Endothelial cell of umbilical vein (primary cell): ENCODE measurements around the gene CSNK2B. TPM values are rescaled to one million over a fixed set of nuclear protein-coding genes. Genes with fewer than 3 reads are reported as not detected.

ENCODE experiments used
- BruUV-seq: library from RNA; stranded (reverse); fragments of 400-500 nt; replicated peaks from 2 replicates; lab custom pipeline; 2021; lab: Mats Ljungman, UMichigan
- CTCF ChIA-PET: fragments of 300-600, 350-600 bp; sonication (Branson Sonifier 250); formaldehyde crosslinking; loops from one replicate; lab custom pipeline; 2021; ENCODE audit warnings: antibody characterized with exemption, inconsistent platforms; lab: Charles Lee
- POLR2A ChIA-PET: fragments of 300-600, 350-600 bp; sonication (Branson Sonifier 250); formaldehyde crosslinking; loops from one replicate; lab custom pipeline; 2021; ENCODE audit warnings: antibody characterized with exemption, inconsistent platforms; lab: Charles Lee
- DNase-seq: peaks from one replicate; pipeline ENCODE4 v3.0.0-alpha.2; 2011; ENCODE audit warnings: low read depth, low spot score
- FAIRE-seq: peaks from 2 replicates; lab custom pipeline; 2011; peaks lifted over from hg19 to GRCh38; lab: Jason Lieb, UNC
- H2AFZ ChIP-seq: 2 replicates; pipeline ENCODE4 v1.6.0; 2012; ENCODE audit warnings: low read depth, low read length, control low read depth, inconsistent platforms
- H3K27ac ChIP-seq: 2 replicates; pipeline ENCODE4 v1.5.1; 2011; ENCODE audit warnings: low read depth, mild to moderate bottlenecking, control low read depth, low read length, moderate library complexity; ENCODE audit not compliant: insufficient read depth
- H3K27me3 ChIP-seq, 2 experiments: 2 replicates each; pipeline versions ENCODE4 v1.6.0 to v1.6.1; 2011; ENCODE audit warnings: low read length in 2 of 2, mixed read lengths in 1 of 2; ENCODE audit not compliant: control insufficient read depth in 2 of 2, insufficient read depth in 2 of 2
- H3K36me3 ChIP-seq, 2 experiments: 2 replicates in 1 of 2; 3 replicates in 1 of 2; pipeline ENCODE4 v1.5.1; 2011; ENCODE audit warnings: low read length in 2 of 2, mild to moderate bottlenecking in 1 of 2, moderate library complexity in 1 of 2; ENCODE audit not compliant: control insufficient read depth in 2 of 2, insufficient read depth in 2 of 2; ENCODE audit errors: extremely low read depth in 1 of 2
- H3K4me1 ChIP-seq: 3 replicates; pipeline ENCODE4 v1.5.1; 2011; ENCODE audit warnings: mild to moderate bottlenecking, low read length; ENCODE audit not compliant: control insufficient read depth, insufficient read depth; ENCODE audit errors: extremely low read depth
- H3K4me2 ChIP-seq: 2 replicates; pipeline ENCODE4 v1.6.1; 2011; ENCODE audit warnings: low read length, control low read depth, mixed read lengths; ENCODE audit not compliant: insufficient read depth
- H3K4me3 ChIP-seq, 3 experiments: fragments of 200-600 bp in 1 of 3; sonication (generic), shearing (Covaris generic) in 1 of 3; replicated peaks in 1 of 3; 2 replicates each; pipeline ENCODE4 v1.5.1; 2011 to 2016; ENCODE audit warnings: control low read depth in 3 of 3, low read length in 3 of 3, mild to moderate bottlenecking in 2 of 3, inconsistent platforms in 1 of 3, low read depth in 1 of 3, moderate library complexity in 1 of 3; ENCODE audit not compliant: insufficient read depth in 1 of 3
- H3K79me2 ChIP-seq: 2 replicates; pipeline ENCODE4 v1.6.0; 2012; ENCODE audit warnings: low read length, inconsistent platforms; ENCODE audit not compliant: control insufficient read depth, insufficient read depth
- H3K9ac ChIP-seq: replicated peaks from 2 replicates; pipeline ENCODE3; 2011; ENCODE audit warnings: low read length, control low read depth; ENCODE audit not compliant: insufficient read depth; ENCODE audit errors: extremely low read depth
- H3K9me1 ChIP-seq: replicated peaks from 3 replicates; pipeline ENCODE4 v1.6.0; 2011; ENCODE audit warnings: mild to moderate bottlenecking, low read length; ENCODE audit not compliant: control insufficient read depth, insufficient read depth; ENCODE audit errors: extremely low read depth
- H3K9me3 ChIP-seq: replicated peaks from 2 replicates; pipeline ENCODE4 v1.5.1; 2012; ENCODE audit warnings: low read length, inconsistent platforms; ENCODE audit not compliant: control insufficient read depth, insufficient read depth
- H4K20me1 ChIP-seq: replicated peaks from 2 replicates; pipeline ENCODE3; 2011; ENCODE audit warnings: mild to moderate bottlenecking, low read length; ENCODE audit not compliant: control insufficient read depth, insufficient read depth; ENCODE audit errors: extremely low read depth
- EZH2 ChIP-seq: IDR thresholded peaks from 2 replicates; pipeline ENCODE4 v1.6.1; 2012; ENCODE audit warnings: borderline replicate concordance, low read depth, mild to moderate bottlenecking, moderate library complexity, low read length, inconsistent platforms; ENCODE audit not compliant: severe bottlenecking
- FOS ChIP-seq: IDR thresholded peaks from 2 replicates; pipeline ENCODE4 v1.6.1; 2011; ENCODE audit warnings: mild to moderate bottlenecking, low read length, moderate library complexity, borderline replicate concordance; ENCODE audit not compliant: insufficient read depth
- GATA2 ChIP-seq: IDR thresholded peaks from 2 replicates; pipeline ENCODE4 v1.7.0; 2011; ENCODE audit warnings: low read depth, mild to moderate bottlenecking, moderate library complexity, mixed read lengths, low read length; ENCODE audit not compliant: insufficient read length, insufficient read depth
- JUN ChIP-seq: IDR thresholded peaks from 2 replicates; pipeline ENCODE4 v1.6.1; 2011; ENCODE audit warnings: borderline replicate concordance, low read depth; ENCODE audit not compliant: insufficient read length, insufficient read depth
- MYC ChIP-seq: IDR thresholded peaks from one replicate; pipeline ENCODE4 v1.6.1; 2011; ENCODE audit warnings: mild to moderate bottlenecking, low read depth, low read length
- POLR2A ChIP-seq: IDR thresholded peaks from 2 replicates; pipeline ENCODE4 v1.6.1; 2012; ENCODE audit warnings: low read depth, mild to moderate bottlenecking, control low read depth, low read length
- POLR2AphosphoS5 ChIP-seq: IDR thresholded peaks from 2 replicates; pipeline ENCODE4 v1.6.1; 2012; ENCODE audit warnings: low read depth, mild to moderate bottlenecking, control low read depth, low read length, moderate library complexity; ENCODE audit not compliant: insufficient read depth
- dilution Hi-C: fragments of 300-500 bp; cut with MboI; formaldehyde crosslinking; loops from one replicate; pipeline ENCODE4 v1.15.0; 2019; ENCODE audit warnings: low sequenced_read_pairs; ENCODE audit not compliant: extremely low pct_ligation_motif_present
- intact Hi-C: fragments of 100-400 bp; cut with micrococcal nuclease; formaldehyde crosslinking; loops from one replicate; pipeline ENCODE4 v1.10.0; 2022
- polyA plus RNA-seq, 4 experiments: library from polyadenylated mRNA; depleted of rRNA in 3 of 4; stranded (reverse) in 3 of 4; unstranded in 1 of 4; fragments of >200 nt; gene quantifications; 2 replicates each; pipeline versions ENCODE4 v1.2.1 to v1.2.3, GENCODE V29; 2011 to 2012; ENCODE audit warnings: missing spikeins in 1 of 4
- total RNA-seq: library from RNA; stranded (reverse); gene quantifications from 2 replicates; pipeline ENCODE4 v1.2.3, GENCODE V29; 2021
- TF ChIP-seq, protein P1 (sequence below): IDR thresholded peaks from 2 replicates; pipeline ENCODE4 v1.6.1; 2011; ENCODE audit not compliant: insufficient read depth, insufficient read length
- TF ChIP-seq, protein P2 (sequence below), 2 donors: IDR thresholded peaks; 1 replicate in 1 of 2; 2 replicates in 1 of 2; pipeline ENCODE4 v1.5.1; 2011; ENCODE audit warnings: low read length in 2 of 2, mild to moderate bottlenecking in 2 of 2, moderate library complexity in 2 of 2, control low read depth in 1 of 2, inconsistent platforms in 1 of 2, low read depth in 1 of 2; ENCODE audit not compliant: insufficient read depth in 1 of 2; ENCODE audit errors: extremely low read depth in 1 of 2

The CSNK2B gene
- total and polyA plus RNA-seq, 2 donors (not counting 3 experiments of a cell fraction or from before 2014, with no cell fraction given) = 159 to 206 TPM

- DNase-seq (no peak), FAIRE-seq (no peak)
- CTCF ChIA-PET = interaction anchor here (1.0 to 5.7 kb wide), 2 partner anchors 10 to 160 kb away, joined by 4 to 38 read pairs; partner anchors contain the start of gene BAG6
- Histone ChIP-seq H4K20me1 (no peaks in the 10 kb centered on the region), H3K27me3 (no peaks in the 10 kb centered on the region), H3K4me1 (peaks cover 50% of the 10 kb centered on the region), H3K9ac (no peak overlapping the region), H3K4me3 (no peak overlapping the region), H3K27ac (no peak overlapping the region), H2AFZ (no peak overlapping the region), H3K79me2 (peaks cover 40% of the 10 kb centered on the region), H3K4me2 (no peak overlapping the region), H3K36me3 (peaks cover 2 to 3% of the 10 kb centered on the region in 2 experiments), H3K9me3 (no peaks in the 10 kb centered on the region), H3K9me1 (no peaks in the 10 kb centered on the region)
- TF ChIP-seq FOS (no peak), GATA2 (no peak), POLR2A (no peak), EZH2 (no peak), JUN (no peak), POLR2AphosphoS5 (no peak), MYC (no peak)
- TF ChIP-seq, protein P1, sequence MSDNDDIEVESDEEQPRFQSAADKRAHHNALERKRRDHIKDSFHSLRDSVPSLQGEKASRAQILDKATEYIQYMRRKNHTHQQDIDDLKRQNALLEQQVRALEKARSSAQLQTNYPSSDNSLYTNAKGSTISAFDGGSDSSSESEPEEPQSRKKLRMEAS = no peak
- TF ChIP-seq, protein P2, sequence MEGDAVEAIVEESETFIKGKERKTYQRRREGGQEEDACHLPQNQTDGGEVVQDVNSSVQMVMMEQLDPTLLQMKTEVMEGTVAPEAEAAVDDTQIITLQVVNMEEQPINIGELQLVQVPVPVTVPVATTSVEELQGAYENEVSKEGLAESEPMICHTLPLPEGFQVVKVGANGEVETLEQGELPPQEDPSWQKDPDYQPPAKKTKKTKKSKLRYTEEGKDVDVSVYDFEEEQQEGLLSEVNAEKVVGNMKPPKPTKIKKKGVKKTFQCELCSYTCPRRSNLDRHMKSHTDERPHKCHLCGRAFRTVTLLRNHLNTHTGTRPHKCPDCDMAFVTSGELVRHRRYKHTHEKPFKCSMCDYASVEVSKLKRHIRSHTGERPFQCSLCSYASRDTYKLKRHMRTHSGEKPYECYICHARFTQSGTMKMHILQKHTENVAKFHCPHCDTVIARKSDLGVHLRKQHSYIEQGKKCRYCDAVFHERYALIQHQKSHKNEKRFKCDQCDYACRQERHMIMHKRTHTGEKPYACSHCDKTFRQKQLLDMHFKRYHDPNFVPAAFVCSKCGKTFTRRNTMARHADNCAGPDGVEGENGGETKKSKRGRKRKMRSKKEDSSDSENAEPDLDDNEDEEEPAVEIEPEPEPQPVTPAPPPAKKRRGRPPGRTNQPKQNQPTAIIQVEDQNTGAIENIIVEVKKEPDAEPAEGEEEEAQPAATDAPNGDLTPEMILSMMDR (IDR thresholded peaks at IDR 0.05; ENCODE audit: extremely low read depth in 1 of 2, insufficient read depth in 1 of 2, low read depth in 1 of 2, low read length in 2 of 2) = no peak
- intact Hi-C loops = loop anchor here (5.0 to 10.0 kb wide), 2 partner anchors 170 to 533 kb away; partner anchors contain the start of genes GPSM3 and PBX2
- BruUV-seq = no TSS peak
- POLR2A ChIA-PET = interaction anchor here (2.1 kb wide), 1 partner anchor 10 kb away, joined by 13 read pairs; the partner anchor contains the start of gene BAG6
- dilution Hi-C loops = no loop called here
Measured at GRCh38 chr6:31662124-31662723, 3.7 kb upstream of the CSNK2B start.
